Measurements from ENCODE around the gene SCYGR6.

The SCYGR6 gene

DNA sequence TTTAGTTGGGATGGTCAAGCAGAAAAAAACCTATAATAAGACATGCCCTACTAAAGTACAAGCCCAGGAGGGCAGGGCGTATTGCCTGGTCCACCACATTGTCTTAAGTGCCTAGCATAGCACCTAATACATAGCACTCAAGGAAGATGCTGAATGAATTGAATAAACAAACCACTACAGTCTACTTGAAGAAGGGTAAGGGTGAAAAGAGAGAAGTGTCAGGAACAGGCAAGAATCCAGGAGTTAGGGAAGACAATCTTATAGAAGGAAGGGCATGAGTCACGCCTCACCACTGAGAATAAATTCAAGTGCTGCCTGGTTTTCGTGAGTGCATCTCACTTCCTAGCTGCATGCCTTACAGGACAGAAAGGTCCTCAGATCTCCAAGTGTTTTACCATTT, 20.6 kb downstream of the SCYGR6 start:
- DNase-seq (ENCODE audit: low read depth), result no peak
- TF ChIP-seq, protein P1, sequence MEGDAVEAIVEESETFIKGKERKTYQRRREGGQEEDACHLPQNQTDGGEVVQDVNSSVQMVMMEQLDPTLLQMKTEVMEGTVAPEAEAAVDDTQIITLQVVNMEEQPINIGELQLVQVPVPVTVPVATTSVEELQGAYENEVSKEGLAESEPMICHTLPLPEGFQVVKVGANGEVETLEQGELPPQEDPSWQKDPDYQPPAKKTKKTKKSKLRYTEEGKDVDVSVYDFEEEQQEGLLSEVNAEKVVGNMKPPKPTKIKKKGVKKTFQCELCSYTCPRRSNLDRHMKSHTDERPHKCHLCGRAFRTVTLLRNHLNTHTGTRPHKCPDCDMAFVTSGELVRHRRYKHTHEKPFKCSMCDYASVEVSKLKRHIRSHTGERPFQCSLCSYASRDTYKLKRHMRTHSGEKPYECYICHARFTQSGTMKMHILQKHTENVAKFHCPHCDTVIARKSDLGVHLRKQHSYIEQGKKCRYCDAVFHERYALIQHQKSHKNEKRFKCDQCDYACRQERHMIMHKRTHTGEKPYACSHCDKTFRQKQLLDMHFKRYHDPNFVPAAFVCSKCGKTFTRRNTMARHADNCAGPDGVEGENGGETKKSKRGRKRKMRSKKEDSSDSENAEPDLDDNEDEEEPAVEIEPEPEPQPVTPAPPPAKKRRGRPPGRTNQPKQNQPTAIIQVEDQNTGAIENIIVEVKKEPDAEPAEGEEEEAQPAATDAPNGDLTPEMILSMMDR (IDR thresholded peaks at IDR 0.05; ENCODE audit: low read depth, low read length, missing control alignments), result no peak
- in situ Hi-C loops (cut with HindIII; ENCODE audit: low sequenced_read_pairs), result no loop called here
- no peak overlapping the region for H3K4me3 ChIP-seq (ENCODE audit: low read depth, low read length)

GRCh38 chr2:227703280-227703732, 21.3 kb downstream of the SCYGR6 start:
- in situ Hi-C loops (cut with HindIII; ENCODE audit: low sequenced_read_pairs), result no loop called here
- DNase-seq (ENCODE audit: low read depth), result no peak
- no peak overlapping the region for H3K4me3 ChIP-seq (ENCODE audit: low read depth, low read length)
- TF ChIP-seq, protein P1 (IDR thresholded peaks at IDR 0.05; ENCODE audit: low read depth, low read length, missing control alignments), result no peak

- TF ChIP-seq, protein P1 (IDR thresholded peaks at IDR 0.05; ENCODE audit: low read depth, low read length, missing control alignments), result no peak
- no peak overlapping the region for H3K4me3 ChIP-seq (ENCODE audit: low read depth, low read length)
- in situ Hi-C loops (cut with HindIII; ENCODE audit: low sequenced_read_pairs), result no loop called here
- no peak for DNase-seq (ENCODE audit: low read depth)
These were observed 23.0 kb downstream of the SCYGR6 start for GRCh38 chr2:227701556-227701955.

- no peak for DNase-seq (ENCODE audit: low read depth)
- no peak overlapping the region for H3K4me3 ChIP-seq (ENCODE audit: low read depth, low read length)
- in situ Hi-C loops (cut with HindIII; ENCODE audit: low sequenced_read_pairs), result no loop called here
- TF ChIP-seq, protein P1 (IDR thresholded peaks at IDR 0.05; ENCODE audit: low read depth, low read length, missing control alignments), result no peak
These were observed 27.4 kb downstream of the SCYGR6 start for GRCh38 chr2:227696990-227697679.

- DNase-seq (ENCODE audit: low read depth), result no peak
- H3K4me3 ChIP-seq (ENCODE audit: low read depth, low read length), result no peak overlapping the region
- in situ Hi-C loops (cut with HindIII; ENCODE audit: low sequenced_read_pairs), result no loop called here
- TF ChIP-seq, protein P1 (IDR thresholded peaks at IDR 0.05; ENCODE audit: low read depth, low read length, missing control alignments), result no peak
These were observed 37.4 kb downstream of the SCYGR6 start for GRCh38 chr2:227687189-227687588.

- TF ChIP-seq, protein P1 (IDR thresholded peaks at IDR 0.05; ENCODE audit: low read depth, low read length, missing control alignments), result no peak
- DNase-seq (ENCODE audit: low read depth), result no peak
- no peak overlapping the region for H3K4me3 ChIP-seq (ENCODE audit: low read depth, low read length)
- in situ Hi-C loops (cut with HindIII; ENCODE audit: low sequenced_read_pairs), result no loop called here
These were observed 40.3 kb downstream of the SCYGR6 start for GRCh38 chr2:227684258-227684657.
